Measurements from ENCODE around the gene LRRC27.

- no peak for TF ChIP-seq CTCF (IDR thresholded peaks at IDR 0.05; ENCODE audit: low read length)
- TF ChIP-seq EZH2 (IDR thresholded peaks at IDR 0.05; ENCODE audit: borderline replicate concordance, low read length), result no peak
Measured at GRCh38 chr10:132427006-132427771, 95.2 kb downstream of the LRRC27 start.

Measured in OCI-LY1 (cell line).